Epithelial cell of esophagus (primary cell): ENCODE results near the gene KLHL29.
A peak's percentile ranks its signal among the peaks of the same experiment; 100 is the strongest.

Experiments
- DNase-seq: peaks from one replicate; pipeline ENCODE4 v3.0.0; 2010; ENCODE audit warnings: low read depth
- H3K4me3 ChIP-seq: 2 replicates; pipeline ENCODE4 v1.5.1; 2011; ENCODE audit warnings: mild to moderate bottlenecking, low read length, control low read depth
- TF ChIP-seq, protein P1 (sequence below): IDR thresholded peaks from 2 replicates; pipeline ENCODE4 v1.5.1; 2011; ENCODE audit warnings: low read depth, mild to moderate bottlenecking, low read length, control low read depth, inconsistent platforms; ENCODE audit not compliant: insufficient read depth; ENCODE audit errors: missing control alignments

Gene KLHL29

DNA sequence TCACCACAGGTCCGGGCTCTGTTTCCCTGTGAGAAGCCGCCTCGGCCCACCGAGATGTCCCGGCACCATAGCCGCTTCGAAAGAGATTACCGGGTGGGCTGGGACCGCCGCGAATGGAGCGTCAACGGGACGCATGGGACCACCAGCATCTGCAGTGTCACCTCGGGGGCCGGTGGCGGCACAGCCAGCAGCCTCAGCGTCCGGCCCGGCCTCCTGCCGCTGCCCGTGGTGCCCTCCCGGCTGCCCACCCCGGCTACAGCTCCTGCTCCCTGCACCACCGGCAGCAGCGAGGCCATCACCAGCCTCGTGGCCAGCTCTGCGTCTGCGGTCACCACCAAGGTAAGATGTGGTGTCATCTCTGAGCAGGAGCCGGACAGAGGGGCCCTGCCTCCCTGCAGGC lies 177.2 kb downstream of the KLHL29 start:
- DNase-seq: no peak
- no peak overlapping the region for H3K4me3 ChIP-seq
- TF ChIP-seq, protein P1, sequence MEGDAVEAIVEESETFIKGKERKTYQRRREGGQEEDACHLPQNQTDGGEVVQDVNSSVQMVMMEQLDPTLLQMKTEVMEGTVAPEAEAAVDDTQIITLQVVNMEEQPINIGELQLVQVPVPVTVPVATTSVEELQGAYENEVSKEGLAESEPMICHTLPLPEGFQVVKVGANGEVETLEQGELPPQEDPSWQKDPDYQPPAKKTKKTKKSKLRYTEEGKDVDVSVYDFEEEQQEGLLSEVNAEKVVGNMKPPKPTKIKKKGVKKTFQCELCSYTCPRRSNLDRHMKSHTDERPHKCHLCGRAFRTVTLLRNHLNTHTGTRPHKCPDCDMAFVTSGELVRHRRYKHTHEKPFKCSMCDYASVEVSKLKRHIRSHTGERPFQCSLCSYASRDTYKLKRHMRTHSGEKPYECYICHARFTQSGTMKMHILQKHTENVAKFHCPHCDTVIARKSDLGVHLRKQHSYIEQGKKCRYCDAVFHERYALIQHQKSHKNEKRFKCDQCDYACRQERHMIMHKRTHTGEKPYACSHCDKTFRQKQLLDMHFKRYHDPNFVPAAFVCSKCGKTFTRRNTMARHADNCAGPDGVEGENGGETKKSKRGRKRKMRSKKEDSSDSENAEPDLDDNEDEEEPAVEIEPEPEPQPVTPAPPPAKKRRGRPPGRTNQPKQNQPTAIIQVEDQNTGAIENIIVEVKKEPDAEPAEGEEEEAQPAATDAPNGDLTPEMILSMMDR: no peak

GRCh38 chr2:23563151-23563550 lies 178.2 kb downstream of the KLHL29 start:
- DNase-seq: no peak
- TF ChIP-seq, protein P1: no peak
- H3K4me3 ChIP-seq: no peak overlapping the region

DNA sequence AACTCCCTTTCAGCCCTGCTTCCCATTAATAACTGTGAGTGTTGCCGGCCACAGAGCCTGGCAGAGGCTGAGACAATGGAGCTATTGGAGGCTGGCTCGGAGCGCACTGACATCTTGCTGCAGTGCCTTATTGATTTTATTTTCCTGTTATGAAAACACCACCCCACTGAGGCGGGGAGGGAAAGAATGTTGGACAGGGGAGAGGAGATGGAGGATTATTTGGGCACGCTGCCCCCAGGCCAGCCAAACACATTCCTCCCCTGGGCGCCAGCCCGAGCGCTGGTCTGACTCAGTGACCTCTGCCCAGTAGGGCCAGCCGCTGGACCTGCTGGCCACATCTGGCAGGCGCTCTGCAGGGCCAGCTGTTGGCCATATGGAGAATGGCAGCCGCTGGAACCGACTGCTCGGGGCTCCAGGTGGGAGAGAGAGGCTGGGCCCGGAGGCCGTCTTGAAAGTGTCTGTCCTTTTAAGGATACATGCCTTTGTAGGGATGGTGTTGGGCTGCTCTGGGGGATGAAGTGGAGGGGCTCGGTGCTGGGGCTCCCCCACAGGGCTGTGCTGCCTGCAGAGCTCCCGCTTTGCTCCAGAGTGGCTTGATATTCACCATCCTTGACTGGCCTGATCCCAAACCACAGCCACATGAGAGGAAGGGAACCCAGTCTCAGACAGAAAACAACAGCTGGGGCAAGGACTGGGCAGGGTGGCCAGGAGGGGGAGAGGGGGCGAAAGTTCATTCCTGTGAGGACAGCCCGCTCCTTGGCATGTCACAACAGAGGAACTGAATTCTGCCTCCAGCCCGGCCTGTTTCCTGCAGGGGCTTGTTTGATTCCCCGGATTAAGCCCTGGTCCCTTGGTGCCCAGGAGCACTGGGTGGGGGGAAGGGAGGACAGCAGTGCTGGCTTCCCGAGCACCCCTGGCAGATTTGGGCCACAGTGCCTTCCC lies 179.0 kb downstream of the KLHL29 start:
- no peak overlapping the region for H3K4me3 ChIP-seq
- DNase-seq: peak; percentile 65
- TF ChIP-seq, protein P1: peak; percentile 24

DNA sequence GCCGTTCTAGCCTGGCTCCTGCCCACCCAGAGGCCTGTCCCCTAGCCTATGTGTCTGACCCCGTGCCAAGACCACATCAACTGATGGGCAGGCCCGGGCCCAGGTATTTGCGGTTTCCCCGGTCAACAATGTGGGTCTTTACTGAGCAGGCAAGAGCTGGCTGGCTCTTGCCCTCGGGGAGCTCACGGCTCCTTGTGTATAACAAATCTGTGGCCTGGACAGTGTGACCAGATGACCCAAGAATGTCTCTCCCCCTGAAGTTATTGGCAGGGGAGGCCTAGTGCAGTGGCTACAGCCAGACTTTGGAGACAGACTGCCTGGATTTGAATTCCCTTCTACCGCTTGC lies 179.6 kb downstream of the KLHL29 start:
- DNase-seq: peak; percentile 47
- TF ChIP-seq, protein P1: no peak
- H3K4me3 ChIP-seq: no peak overlapping the region

GRCh38 chr2:23565374-23565773 lies 180.4 kb downstream of the KLHL29 start:
- DNase-seq: no peak
- TF ChIP-seq, protein P1: no peak
- no peak overlapping the region for H3K4me3 ChIP-seq

DNA sequence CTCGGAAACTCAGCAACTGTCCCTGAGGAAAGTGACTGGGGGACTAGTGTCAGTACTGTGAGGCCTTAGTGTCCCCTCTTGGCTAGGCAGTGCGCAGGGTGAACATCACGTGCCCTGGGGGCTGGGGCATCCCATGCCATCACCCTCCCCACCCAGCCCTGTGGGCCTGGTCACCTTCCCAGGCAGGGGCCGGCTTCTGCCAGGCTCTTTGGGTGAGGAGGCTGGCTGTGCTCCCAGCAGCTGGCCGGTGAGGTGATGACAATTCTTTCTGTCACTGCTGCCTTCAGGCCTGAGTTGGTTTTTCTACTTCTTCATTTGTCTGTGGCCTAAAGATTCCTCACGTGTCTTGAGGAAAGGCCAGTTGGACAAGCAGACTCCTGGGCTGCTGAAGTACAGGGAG lies 180.8 kb downstream of the KLHL29 start:
- TF ChIP-seq, protein P1: no peak
- no peak overlapping the region for H3K4me3 ChIP-seq
- no peak for DNase-seq
